A549 (cell line): ENCODE measurements around the gene SRD5A2. TPM values are rescaled to one million over a fixed set of nuclear protein-coding genes. Genes with fewer than 3 reads are reported as not detected.
A peak's percentile ranks its signal among the peaks of the same experiment; 100 is the strongest.

Source experiments
- ATAC-seq, 2 experiments: fragments of 200-7000 bp in 1 of 2; fragments of >200 bp in 1 of 2; cut with Nextera tagmentation in 1 of 2; cut with Tn5 transposase in 1 of 2; 3 replicates each; pipeline versions ENCODE4 v1.8.0 to v1.9.1; 2018 to 2020; ENCODE audit warnings: mild to moderate bottlenecking in 1 of 2, moderate library complexity in 1 of 2
- CTCF ChIA-PET: fragments of 300-600 bp; sonication (Branson Sonifier 250); formaldehyde crosslinking; extraction: SDS; loops from one replicate; lab custom pipeline; 2021; ENCODE audit warnings: antibody characterized with exemption, inconsistent platforms; lab: Yijun Ruan, JAX
- POLR2A ChIA-PET: fragments of 350-600 bp; formaldehyde crosslinking; extraction: SDS; loops from one replicate; lab custom pipeline; 2021; ENCODE audit warnings: antibody characterized with exemption, inconsistent platforms; lab: Yijun Ruan, JAX
- DNase-seq, 2 experiments: peaks; one replicate each; pipeline versions ENCODE4 v3.0.0 to v3.0.0-alpha.2; 2011 to 2016; ENCODE audit warnings: low read depth in 1 of 2, low spot score in 1 of 2
- FAIRE-seq: peaks from 2 replicates; lab custom pipeline; 2011; peaks lifted over from hg19 to GRCh38; lab: Jason Lieb, UNC
- H3K27ac ChIP-seq, 2 experiments: fragments of >200 bp; sonication (Bioruptor Twin); formaldehyde crosslinking; 3 replicates each; pipeline ENCODE4 v1.5.1; 2016 to 2017
- H3K4me1 ChIP-seq: fragments of >200 bp; sonication (Bioruptor Twin); formaldehyde crosslinking; 3 replicates; pipeline ENCODE4 v1.6.1; 2016
- H3K4me2 ChIP-seq: fragments of >200 bp; sonication (Bioruptor Twin); formaldehyde crosslinking; 3 replicates; pipeline ENCODE4 v1.6.1; 2016
- H3K4me3 ChIP-seq: fragments of >200 bp; sonication (Bioruptor Twin); formaldehyde crosslinking; 3 replicates; pipeline ENCODE4 v1.5.1; 2016
- H3K9me3 ChIP-seq: fragments of >200 bp; sonication (Bioruptor Twin); formaldehyde crosslinking; 3 replicates; pipeline ENCODE4 v1.6.1; 2016
- BCL3 ChIP-seq: fragments of >200 bp; sonication (Bioruptor Twin); formaldehyde crosslinking; IDR thresholded peaks from 3 replicates; pipeline ENCODE4 v1.6.1; 2016
- BHLHE40 ChIP-seq: IDR thresholded peaks from 2 replicates; pipeline ENCODE4 v1.6.1; 2012; ENCODE audit warnings: low read depth, low read length, inconsistent platforms
- CBX2 ChIP-seq: fragments of 200-600 bp; sonication (generic); IDR thresholded peaks from 2 replicates; pipeline ENCODE4 v1.6.1; 2016; ENCODE audit warnings: low read depth, mild to moderate bottlenecking, borderline replicate concordance
- CBX8 ChIP-seq: fragments of 200-600 bp; sonication (generic); IDR thresholded peaks from 2 replicates; pipeline ENCODE4 v1.6.1; 2016
- CEBPB ChIP-seq, 2 experiments: fragments of >200 bp in 1 of 2; sonication (Bioruptor Twin) in 1 of 2; formaldehyde crosslinking in 1 of 2; IDR thresholded peaks; 2 replicates each; pipeline ENCODE4 v1.6.1; 2012 to 2016
- CHD2 ChIP-seq: fragments of 150-350 bp; IDR thresholded peaks from 2 replicates; pipeline ENCODE4 v1.6.1; 2014; ENCODE audit warnings: low read length; ENCODE audit not compliant: partially characterized antibody
- CHD4 ChIP-seq: fragments of 200-600 bp; sonication (generic); IDR thresholded peaks from 2 replicates; pipeline ENCODE4 v1.6.1; 2016; ENCODE audit warnings: antibody characterized with exemption, mild to moderate bottlenecking, borderline replicate concordance
- FOSL2 ChIP-seq, 2 experiments: fragments of 450-650 bp in 1 of 2; fragments of >200 bp in 1 of 2; sonication (Bioruptor Twin) in 1 of 2; formaldehyde crosslinking; IDR thresholded peaks; 2 replicates each; pipeline versions ENCODE4 v1.5.0 to v1.6.1; 2016 to 2020; ENCODE audit warnings: mild to moderate bottlenecking in 1 of 2, moderate library complexity in 1 of 2
- FOXS1 ChIP-seq: fragments of 250-450 bp; sonication (Bioruptor Pico); IDR thresholded peaks from 2 replicates; pipeline ENCODE4 v1.5.0; 2020; ENCODE audit warnings: mild to moderate bottlenecking, moderate library complexity
- GATA3 ChIP-seq: IDR thresholded peaks from 2 replicates; pipeline ENCODE4 v1.6.1; 2012; ENCODE audit warnings: borderline replicate concordance
- HDAC2 ChIP-seq: fragments of 200-600 bp; sonication (generic); IDR thresholded peaks from 2 replicates; pipeline ENCODE4 v1.6.1; 2016
- HES2 ChIP-seq: fragments of >200 bp; sonication (Bioruptor Twin); formaldehyde crosslinking; IDR thresholded peaks from 2 replicates; pipeline ENCODE4 v1.6.1; 2016
- HEYL ChIP-seq: fragments of 250-450 bp; sonication (Bioruptor Pico); IDR thresholded peaks from 2 replicates; pipeline ENCODE4 v1.8.0; 2021; ENCODE audit warnings: mild to moderate bottlenecking, moderate library complexity
- HOXA7 ChIP-seq: fragments of 250-450 bp; sonication (Bioruptor Pico); IDR thresholded peaks from 2 replicates; pipeline ENCODE4 v1.5.0; 2020; ENCODE audit warnings: mild to moderate bottlenecking, moderate library complexity
- HOXB13 ChIP-seq: fragments of 250-450 bp; sonication (Bioruptor Pico); IDR thresholded peaks from 2 replicates; pipeline ENCODE4 v1.5.0; 2020; ENCODE audit warnings: low read depth, mild to moderate bottlenecking, moderate library complexity
- JUN ChIP-seq, 2 experiments: fragments of >200 bp; sonication (Bioruptor Twin); formaldehyde crosslinking; IDR thresholded peaks; 2 replicates in 1 of 2; 3 replicates in 1 of 2; pipeline ENCODE4 v1.6.1; 2016 to 2017
- KDM1A ChIP-seq: fragments of 200-600 bp; sonication (generic); IDR thresholded peaks from 2 replicates; pipeline ENCODE4 v1.6.1; 2016; ENCODE audit warnings: low read depth, mild to moderate bottlenecking
- KDM5A ChIP-seq: fragments of 200-600 bp; sonication (generic); IDR thresholded peaks from 2 replicates; pipeline ENCODE4 v1.6.1; 2016; ENCODE audit warnings: antibody characterized with exemption, mild to moderate bottlenecking
- MAFK ChIP-seq: fragments of 450-650 bp; IDR thresholded peaks from 2 replicates; pipeline ENCODE4 v1.6.1; 2014; ENCODE audit not compliant: partially characterized antibody
- NPAS2 ChIP-seq: fragments of 250-450 bp; sonication (Bioruptor Pico); IDR thresholded peaks from 2 replicates; pipeline ENCODE4 v1.8.0; 2022; ENCODE audit warnings: mild to moderate bottlenecking, moderate library complexity, borderline replicate concordance
- NR3C1 ChIP-seq: fragments of >200 bp; sonication (Bioruptor Twin); formaldehyde crosslinking; IDR thresholded peaks from 3 replicates; pipeline ENCODE4 v1.6.1; 2017
- POLR2A ChIP-seq: IDR thresholded peaks from 2 replicates; pipeline ENCODE4 v1.6.1; 2012; ENCODE audit warnings: mild to moderate bottlenecking, low read length
- RCOR1 ChIP-seq: fragments of 150-350 bp; IDR thresholded peaks from 2 replicates; pipeline ENCODE4 v1.6.1; 2014; ENCODE audit warnings: antibody characterized with exemption, low read length, low read depth
- RFX5 ChIP-seq: fragments of 450-650 bp; IDR thresholded peaks from 2 replicates; pipeline ENCODE4 v1.7.1; 2014; ENCODE audit warnings: antibody characterized with exemption, mild to moderate bottlenecking, moderate library complexity
- SMC3 ChIP-seq: fragments of >200 bp; sonication (Bioruptor Twin); formaldehyde crosslinking; IDR thresholded peaks from 3 replicates; pipeline ENCODE4 v1.6.1; 2018; ENCODE audit warnings: inconsistent platforms
- SREBF2 ChIP-seq: fragments of 450-650 bp; IDR thresholded peaks from 2 replicates; pipeline ENCODE4 v1.6.1; 2014; ENCODE audit warnings: mild to moderate bottlenecking, moderate library complexity
- TFCP2L1 ChIP-seq: fragments of 250-450 bp; sonication (Bioruptor Pico); IDR thresholded peaks from 2 replicates; pipeline ENCODE4 v1.5.0; 2021; ENCODE audit warnings: mild to moderate bottlenecking
- TP53 ChIP-seq: fragments of 250-450 bp; sonication (Bioruptor Pico); IDR thresholded peaks from 2 replicates; pipeline ENCODE4 v1.5.0; 2021; ENCODE audit warnings: mild to moderate bottlenecking, moderate library complexity
- ZFP36 ChIP-seq: fragments of 450-650 bp; IDR thresholded peaks from 2 replicates; pipeline ENCODE4 v1.6.1; 2014; ENCODE audit warnings: borderline replicate concordance; ENCODE audit not compliant: partially characterized antibody
- ZNF302 ChIP-seq: fragments of 250-450 bp; sonication (Bioruptor Pico); IDR thresholded peaks from 2 replicates; pipeline ENCODE4 v1.9.0; 2021; ENCODE audit warnings: inconsistent platforms, mild to moderate bottlenecking, moderate library complexity
- ZSCAN20 ChIP-seq: fragments of 250-450 bp; sonication (Bioruptor Pico); IDR thresholded peaks from 2 replicates; pipeline ENCODE4 v1.8.0; 2022; ENCODE audit warnings: mild to moderate bottlenecking, moderate library complexity
- WGBS: methylation state at CpG from one replicate; pipeline ENCODE4 v1.1.6; 2017; ENCODE audit errors: missing lambda C conversion rate; 5-methylcytosine and 5-hydroxymethylcytosine counted together
- polyA plus RNA-seq, 4 experiments: library from polyadenylated mRNA; depleted of rRNA in 3 of 4; stranded (reverse); fragments of >200 nt; fragmentation: RNase III in 1 of 4; extraction: RNeasy Plus Mini Kit Qiagen cat#74134 plus additional on column Dnase treatment in 1 of 4; gene quantifications; 2 replicates in 3 of 4; 3 replicates in 1 of 4; pipeline ENCODE4 v1.2.3, GENCODE V29; 2011 to 2017
- TF ChIP-seq, protein P1 (sequence below): fragments of 200-600 bp; sonication (generic); IDR thresholded peaks from 2 replicates; pipeline ENCODE4 v1.6.1; 2016; ENCODE audit warnings: antibody characterized with exemption, mild to moderate bottlenecking, moderate library complexity
- TF ChIP-seq, protein P2 (sequence below): fragments of 250-450 bp; sonication (Bioruptor Pico); IDR thresholded peaks from 2 replicates; pipeline ENCODE4 v1.5.0; 2021; ENCODE audit warnings: mild to moderate bottlenecking, moderate library complexity, borderline replicate concordance
- TF ChIP-seq, protein P3 (sequence below): IDR thresholded peaks from 2 replicates; pipeline ENCODE4 v1.6.1; 2012

SRD5A2 gene
- polyA plus RNA-seq, 2 of the 4 experiments (the other 2 are of a cell fraction), result 0.08 TPM; not detected in 1

DNA sequence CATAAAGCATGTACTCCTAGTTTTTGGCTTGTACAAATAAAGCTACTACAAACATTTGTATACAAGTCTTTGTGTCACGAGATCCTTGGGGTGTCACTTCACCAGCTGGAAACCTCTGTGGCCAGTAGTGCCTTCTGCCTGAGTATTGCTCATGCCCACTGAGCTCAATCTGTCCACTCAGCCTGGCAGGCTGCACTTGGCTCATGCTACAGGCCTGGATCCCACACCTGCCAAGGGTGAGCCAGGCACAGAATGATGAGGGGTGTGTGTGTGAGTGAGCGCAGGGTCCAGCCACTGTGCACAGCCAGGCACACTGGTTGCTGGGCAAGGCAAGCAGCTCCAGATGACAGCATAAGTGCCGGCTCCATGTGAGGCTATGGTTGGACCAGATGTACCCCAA is 13.1 kb downstream of the SRD5A2 start:
- FAIRE-seq (no peak), ATAC-seq (no peak), DNase-seq (no peak)
- Histone ChIP-seq H3K4me3 (no peak overlapping the region), H3K4me1 (peaks cover 12% of the 10 kb centered on the region), H3K27ac (no peak overlapping the region), H3K4me2 (no peak overlapping the region), H3K9me3 (peaks cover 9% of the 10 kb centered on the region; the same call in 2 of the 3 replicates)
- ChIA-PET CTCF (interaction anchor here (0.7 to 1.2 kb wide), 2 partner anchors 12 to 54 kb away, joined by 3 read pairs; no protein-coding TSS in a partner anchor), POLR2A (no interaction called here)
- WGBS, result 78% methylated on average over 3 of the region's 3 CpGs
- TF ChIP-seq CBX8 (no peak), NR3C1 (no peak), HOXB13 (CRISPR knock-in tag) (no peak), FOXS1 (CRISPR knock-in tag) (no peak), GATA3 (no peak)
- TF ChIP-seq, protein P1, sequence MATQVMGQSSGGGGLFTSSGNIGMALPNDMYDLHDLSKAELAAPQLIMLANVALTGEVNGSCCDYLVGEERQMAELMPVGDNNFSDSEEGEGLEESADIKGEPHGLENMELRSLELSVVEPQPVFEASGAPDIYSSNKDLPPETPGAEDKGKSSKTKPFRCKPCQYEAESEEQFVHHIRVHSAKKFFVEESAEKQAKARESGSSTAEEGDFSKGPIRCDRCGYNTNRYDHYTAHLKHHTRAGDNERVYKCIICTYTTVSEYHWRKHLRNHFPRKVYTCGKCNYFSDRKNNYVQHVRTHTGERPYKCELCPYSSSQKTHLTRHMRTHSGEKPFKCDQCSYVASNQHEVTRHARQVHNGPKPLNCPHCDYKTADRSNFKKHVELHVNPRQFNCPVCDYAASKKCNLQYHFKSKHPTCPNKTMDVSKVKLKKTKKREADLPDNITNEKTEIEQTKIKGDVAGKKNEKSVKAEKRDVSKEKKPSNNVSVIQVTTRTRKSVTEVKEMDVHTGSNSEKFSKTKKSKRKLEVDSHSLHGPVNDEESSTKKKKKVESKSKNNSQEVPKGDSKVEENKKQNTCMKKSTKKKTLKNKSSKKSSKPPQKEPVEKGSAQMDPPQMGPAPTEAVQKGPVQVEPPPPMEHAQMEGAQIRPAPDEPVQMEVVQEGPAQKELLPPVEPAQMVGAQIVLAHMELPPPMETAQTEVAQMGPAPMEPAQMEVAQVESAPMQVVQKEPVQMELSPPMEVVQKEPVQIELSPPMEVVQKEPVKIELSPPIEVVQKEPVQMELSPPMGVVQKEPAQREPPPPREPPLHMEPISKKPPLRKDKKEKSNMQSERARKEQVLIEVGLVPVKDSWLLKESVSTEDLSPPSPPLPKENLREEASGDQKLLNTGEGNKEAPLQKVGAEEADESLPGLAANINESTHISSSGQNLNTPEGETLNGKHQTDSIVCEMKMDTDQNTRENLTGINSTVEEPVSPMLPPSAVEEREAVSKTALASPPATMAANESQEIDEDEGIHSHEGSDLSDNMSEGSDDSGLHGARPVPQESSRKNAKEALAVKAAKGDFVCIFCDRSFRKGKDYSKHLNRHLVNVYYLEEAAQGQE, result no peak

- CTCF ChIA-PET, result no interaction called here
- TF ChIP-seq, protein P2, sequence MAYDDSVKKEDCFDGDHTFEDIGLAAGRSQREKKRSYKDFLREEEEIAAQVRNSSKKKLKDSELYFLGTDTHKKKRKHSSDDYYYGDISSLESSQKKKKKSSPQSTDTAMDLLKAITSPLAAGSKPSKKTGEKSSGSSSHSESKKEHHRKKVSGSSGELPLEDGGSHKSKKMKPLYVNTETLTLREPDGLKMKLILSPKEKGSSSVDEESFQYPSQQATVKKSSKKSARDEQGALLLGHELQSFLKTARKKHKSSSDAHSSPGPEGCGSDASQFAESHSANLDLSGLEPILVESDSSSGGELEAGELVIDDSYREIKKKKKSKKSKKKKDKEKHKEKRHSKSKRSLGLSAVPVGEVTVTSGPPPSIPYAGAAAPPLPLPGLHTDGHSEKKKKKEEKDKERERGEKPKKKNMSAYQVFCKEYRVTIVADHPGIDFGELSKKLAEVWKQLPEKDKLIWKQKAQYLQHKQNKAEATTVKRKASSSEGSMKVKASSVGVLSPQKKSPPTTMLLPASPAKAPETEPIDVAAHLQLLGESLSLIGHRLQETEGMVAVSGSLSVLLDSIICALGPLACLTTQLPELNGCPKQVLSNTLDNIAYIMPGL (CRISPR knock-in tag), result no peak
- TF ChIP-seq RCOR1 (no peak), BHLHE40 (no peak), CBX2 (no peak), HDAC2 (no peak), KDM5A (no peak), SMC3 (no peak), KDM1A (no peak), SREBF2 (no peak), HES2 (peak; percentile 43; the same call in 1 of the 2 replicates), BCL3 (no peak), ZNF302 (no peak), HOXA7 (CRISPR knock-in tag) (no peak), NPAS2 (CRISPR knock-in tag) (no peak), CHD4 (no peak), POLR2A (no peak), CHD2 (no peak), CEBPB (IDR thresholded peaks at IDR 0.05) (peak; percentile 61 to 76), TFCP2L1 (CRISPR knock-in tag) (no peak), ZFP36 (no peak), JUN (IDR thresholded peaks at IDR 0.05) (no peak), HEYL (CRISPR knock-in tag) (no peak), TP53 (no peak), MAFK (no peak), RFX5 (no peak), FOSL2 (IDR thresholded peaks at IDR 0.05) (no peak), FOSL2 (CRISPR knock-in tag; IDR thresholded peaks at IDR 0.05) (peak; percentile 70), ZSCAN20 (CRISPR knock-in tag) (no peak), HOXB13 (CRISPR knock-in tag) (no peak)
- TF ChIP-seq, protein P3, sequence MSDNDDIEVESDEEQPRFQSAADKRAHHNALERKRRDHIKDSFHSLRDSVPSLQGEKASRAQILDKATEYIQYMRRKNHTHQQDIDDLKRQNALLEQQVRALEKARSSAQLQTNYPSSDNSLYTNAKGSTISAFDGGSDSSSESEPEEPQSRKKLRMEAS, result no peak
Measured at GRCh38 chr2:31563273-31563839, 17.4 kb downstream of the SRD5A2 start.

More at GRCh38 chr2:31563273-31563839, 17.4 kb downstream of the SRD5A2 start:
- H3K9me3 ChIP-seq, result no peaks in the 10 kb centered on the region
- H3K4me2 ChIP-seq, result peak overlapping the region; percentile 34
- H3K4me3 ChIP-seq, result no peak overlapping the region
- 18% methylated on average over 1 of the region's 1 CpG for WGBS
- ATAC-seq (no peak; a peak in 1 of 6 replicates), DNase-seq (peak in 1 of 2 experiments; percentile 59), FAIRE-seq (peak; percentile 56)
- H3K27ac ChIP-seq, result peak overlapping the region; percentile 17 to 35; a peak in 3 of 6 replicates
- POLR2A ChIA-PET, result no interaction called here
- peaks cover 24% of the 10 kb centered on the region for H3K4me1 ChIP-seq
